ENCODE data around the gene SORD. TPM values are rescaled to one million over a fixed set of nuclear protein-coding genes. Genes with fewer than 3 reads are reported as not detected.
"Not testable (repeated sequence)": the region's sequence is repeated elsewhere in the genome, so short reads cannot be mapped to it uniquely, and the experiment has no call there.

SORD gene
- total RNA-seq, 1 experiment from 2014 or later = 116 TPM

- H3K79me2 ChIP-seq (ENCODE audit: insufficient read depth, low read length) = peaks cover 56% of the 10 kb centered on the region
- no peak overlapping the region for H2AFZ ChIP-seq (ENCODE audit: low read depth, low read length, poor library complexity, severe bottlenecking)
- H4K20me1 ChIP-seq (ENCODE audit: insufficient read depth) = no peaks in the 10 kb centered on the region; the same call in 1 of the 2 replicates
- no peak overlapping the region for H3K9ac ChIP-seq (ENCODE audit: low read length)
- RAD21 ChIA-PET (ENCODE audit: low non-redundant PET in 1 of 2, low total read pairs in 2 of 2, uncharacterized antibody in 2 of 2, unreplicated experiment in 2 of 2) = no interaction called here
- H3K36me3 ChIP-seq (ENCODE audit: control insufficient read depth in 1 of 2, insufficient read depth in 2 of 2, low read length in 2 of 2) = peaks cover 12 to 30% of the 10 kb centered on the region in 2 experiments; a peak in 3 of 4 replicates
- POLR2A ChIA-PET = no interaction called here
- H3K27me3 ChIP-seq (ENCODE audit: insufficient read depth, low read length) = no peaks in the 10 kb centered on the region
- intact Hi-C loops (cut with micrococcal nuclease) = no loop called here
- H3K9me3 ChIP-seq (ENCODE audit: control insufficient read depth in 1 of 2, insufficient read depth in 1 of 2, low read depth in 1 of 2, low read length in 2 of 2) = 0 out of 4 replicates have a peak, but pooled peaks cover 0 to 5% of the 10 kb centered on the region in 2 experiments
- no peaks in the 10 kb centered on the region for H3K9me2 ChIP-seq (ENCODE audit: insufficient read depth)
- no peak for ATAC-seq
- DNase-seq (ENCODE audit: low read depth, low spot score) = no peak
- H3K4me3 ChIP-seq (replicated peaks in 1 of 2; ENCODE audit: low read depth in 1 of 2, low read length in 2 of 2) = no peak overlapping the region
- CTCF ChIA-PET = no interaction called here
- H3K4me2 ChIP-seq (ENCODE audit: low read length) = no peak overlapping the region
- no peak overlapping the region for H3K27ac ChIP-seq (ENCODE audit: low read depth, low read length)
- no TSS peak for BruUV-seq (replicated peaks)
- no peaks in the 10 kb centered on the region for H3K4me1 ChIP-seq (ENCODE audit: control insufficient read depth in 1 of 2, insufficient read depth in 2 of 2, low read length in 2 of 2)
- TF ChIP-seq JUND (IDR thresholded peaks at IDR 0.05) (no peak), EZH2 (IDR thresholded peaks at IDR 0.05) (no peak), POLR2A (IDR thresholded peaks at IDR 0.05; ENCODE audit: borderline replicate concordance, extremely low read depth, insufficient read depth, insufficient read length) (no peak), TCF7L2 (IDR thresholded peaks at IDR 0.05; ENCODE audit: borderline replicate concordance, extremely low read depth, insufficient read depth, insufficient read length) (no peak)
Measured at GRCh38 chr15:45030743-45031142, 7.7 kb downstream of the SORD start.

DNA sequence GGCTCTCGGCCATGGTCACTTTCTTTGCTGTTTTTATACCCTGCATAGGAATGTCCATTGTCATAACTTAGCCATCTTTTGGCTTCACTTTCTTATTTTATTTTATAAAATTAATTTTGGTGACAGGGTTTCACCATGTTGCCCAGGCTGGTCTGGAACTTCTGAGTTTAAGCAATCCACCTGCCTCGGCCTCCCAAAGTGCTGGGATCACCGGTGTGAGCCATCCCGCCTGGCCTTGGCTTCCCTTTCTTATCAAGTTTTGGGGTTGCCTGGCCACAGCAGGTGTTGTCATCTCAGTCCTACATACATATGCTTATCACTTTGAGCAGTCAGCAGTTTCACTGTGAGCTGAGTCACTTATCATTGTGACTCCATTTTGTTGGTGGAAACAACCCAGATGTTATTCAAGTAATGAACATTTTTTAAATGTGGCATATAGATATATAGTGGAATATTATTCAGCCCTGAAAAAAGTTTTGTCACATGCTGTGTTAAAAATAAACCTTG, 8.6 kb downstream of the SORD start:
- H3K4me2 ChIP-seq (ENCODE audit: low read length); DNase-seq (ENCODE audit: low read depth, low spot score); H3K27ac ChIP-seq (ENCODE audit: low read depth, low read length); BruUV-seq (replicated peaks); RAD21 ChIA-PET (ENCODE audit: low non-redundant PET in 1 of 2, low total read pairs in 2 of 2, uncharacterized antibody in 2 of 2, unreplicated experiment in 2 of 2); intact Hi-C loops (cut with micrococcal nuclease); H2AFZ ChIP-seq (ENCODE audit: low read depth, low read length, poor library complexity, severe bottlenecking); H3K9me2 ChIP-seq (ENCODE audit: insufficient read depth); H3K4me3 ChIP-seq (replicated peaks in 1 of 2; ENCODE audit: low read depth in 1 of 2, low read length in 2 of 2); H3K9me3 ChIP-seq (ENCODE audit: control insufficient read depth in 1 of 2, insufficient read depth in 1 of 2, low read depth in 1 of 2, low read length in 2 of 2); H3K4me1 ChIP-seq (ENCODE audit: control insufficient read depth in 1 of 2, insufficient read depth in 2 of 2, low read length in 2 of 2); ATAC-seq; H3K27me3 ChIP-seq (ENCODE audit: insufficient read depth, low read length); H3K9ac ChIP-seq (ENCODE audit: low read length); H4K20me1 ChIP-seq (ENCODE audit: insufficient read depth); CTCF ChIA-PET; POLR2A ChIA-PET: not testable (repeated sequence)
- Histone ChIP-seq H3K36me3 (ENCODE audit: control insufficient read depth in 1 of 2, insufficient read depth in 2 of 2, low read length in 2 of 2) (peaks cover 12 to 38% of the 10 kb centered on the region in 2 experiments; a peak in 3 of 4 replicates), H3K79me2 (ENCODE audit: insufficient read depth, low read length) (peaks cover 49% of the 10 kb centered on the region)

DNA sequence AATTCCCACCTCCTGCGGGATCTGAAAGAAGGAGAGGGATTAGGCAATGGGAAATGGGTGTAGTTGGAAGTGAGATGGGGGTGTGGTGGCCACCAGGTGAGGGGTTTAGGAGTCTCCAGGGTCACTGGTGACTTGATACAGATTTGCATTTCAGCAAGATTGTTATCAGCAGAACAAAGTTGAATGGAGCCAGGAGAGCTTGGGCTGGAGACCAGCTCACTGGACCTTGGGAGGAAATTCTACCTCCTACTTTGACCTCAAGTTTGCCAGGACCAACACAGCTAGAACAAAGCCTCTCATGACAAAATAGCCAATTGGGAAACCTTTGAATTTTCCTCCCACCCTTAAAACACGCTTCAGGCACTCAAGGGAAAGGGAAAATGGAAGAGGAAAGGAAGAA, 9.5 kb downstream of the SORD start:
- H3K27ac ChIP-seq (ENCODE audit: low read depth, low read length); BruUV-seq (replicated peaks); H4K20me1 ChIP-seq (ENCODE audit: insufficient read depth); H3K9me3 ChIP-seq (ENCODE audit: control insufficient read depth in 1 of 2, insufficient read depth in 1 of 2, low read depth in 1 of 2, low read length in 2 of 2); DNase-seq (ENCODE audit: low read depth, low spot score); RAD21 ChIA-PET (ENCODE audit: low non-redundant PET in 1 of 2, low total read pairs in 2 of 2, uncharacterized antibody in 2 of 2, unreplicated experiment in 2 of 2); ATAC-seq; H3K9ac ChIP-seq (ENCODE audit: low read length); H3K27me3 ChIP-seq (ENCODE audit: insufficient read depth, low read length); H2AFZ ChIP-seq (ENCODE audit: low read depth, low read length, poor library complexity, severe bottlenecking); H3K4me2 ChIP-seq (ENCODE audit: low read length); POLR2A ChIA-PET; H3K9me2 ChIP-seq (ENCODE audit: insufficient read depth); H3K4me1 ChIP-seq (ENCODE audit: control insufficient read depth in 1 of 2, insufficient read depth in 2 of 2, low read length in 2 of 2); CTCF ChIA-PET; intact Hi-C loops (cut with micrococcal nuclease); H3K4me3 ChIP-seq (replicated peaks in 1 of 2; ENCODE audit: low read depth in 1 of 2, low read length in 2 of 2): not testable (repeated sequence)
- peaks cover 39% of the 10 kb centered on the region for H3K79me2 ChIP-seq (ENCODE audit: insufficient read depth, low read length)
- H3K36me3 ChIP-seq (ENCODE audit: control insufficient read depth in 1 of 2, insufficient read depth in 2 of 2, low read length in 2 of 2) = peaks cover 12 to 29% of the 10 kb centered on the region in 2 experiments; a peak in 3 of 4 replicates

GRCh38 chr15:45034087-45034486, 11.1 kb downstream of the SORD start:
- RAD21 ChIA-PET (ENCODE audit: low non-redundant PET in 1 of 2, low total read pairs in 2 of 2, uncharacterized antibody in 2 of 2, unreplicated experiment in 2 of 2); H3K27ac ChIP-seq (ENCODE audit: low read depth, low read length); H3K4me2 ChIP-seq (ENCODE audit: low read length); intact Hi-C loops (cut with micrococcal nuclease); H2AFZ ChIP-seq (ENCODE audit: low read depth, low read length, poor library complexity, severe bottlenecking); POLR2A ChIA-PET; H4K20me1 ChIP-seq (ENCODE audit: insufficient read depth); ATAC-seq; BruUV-seq (replicated peaks); H3K9me3 ChIP-seq (ENCODE audit: control insufficient read depth in 1 of 2, insufficient read depth in 1 of 2, low read depth in 1 of 2, low read length in 2 of 2); H3K27me3 ChIP-seq (ENCODE audit: insufficient read depth, low read length); H3K4me1 ChIP-seq (ENCODE audit: control insufficient read depth in 1 of 2, insufficient read depth in 2 of 2, low read length in 2 of 2); CTCF ChIA-PET; H3K9me2 ChIP-seq (ENCODE audit: insufficient read depth); H3K9ac ChIP-seq (ENCODE audit: low read length); DNase-seq (ENCODE audit: low read depth, low spot score); H3K4me3 ChIP-seq (replicated peaks in 1 of 2; ENCODE audit: low read depth in 1 of 2, low read length in 2 of 2): not testable (repeated sequence)
- peaks cover 23% of the 10 kb centered on the region for H3K79me2 ChIP-seq (ENCODE audit: insufficient read depth, low read length)
- peaks cover 11 to 22% of the 10 kb centered on the region in 2 experiments; a peak in 3 of 4 replicates for H3K36me3 ChIP-seq (ENCODE audit: control insufficient read depth in 1 of 2, insufficient read depth in 2 of 2, low read length in 2 of 2)

Measured in HCT116 (cell line).